Neural cell (in vitro differentiated cells): Measurements from ENCODE around the gene THRSP. TPM values are rescaled to one million over a fixed set of nuclear protein-coding genes. Genes with fewer than 3 reads are reported as not detected.

ENCODE experiments used
- H2AFZ ChIP-seq: fragments of 200-600, 300-800 bp; sonication (generic), shearing (Covaris generic); 2 replicates; pipeline ENCODE4 v1.6.0; 2014; ENCODE audit warnings: low read depth, mild to moderate bottlenecking, antibody characterized with exemption, low read length, moderate library complexity
- H3F3A ChIP-seq: fragments of 200-600 bp; shearing (Covaris generic); 2 replicates; pipeline ENCODE4 v1.6.1; 2016; ENCODE audit warnings: mild to moderate bottlenecking, moderate library complexity, mixed read lengths, antibody characterized with exemption, low read length; ENCODE audit not compliant: insufficient read depth, poor library complexity, severe bottlenecking
- H3K27ac ChIP-seq: fragments of 200-600, 300-800 bp; sonication (generic), shearing (Covaris generic); 2 replicates; pipeline ENCODE4 v1.5.1; 2014; ENCODE audit warnings: mild to moderate bottlenecking, low read length, moderate library complexity
- H3K27me3 ChIP-seq: fragments of 300-800, 200-600 bp; sonication (generic), shearing (Covaris generic); 2 replicates; pipeline ENCODE4 v1.6.0; 2014; ENCODE audit warnings: mild to moderate bottlenecking, low read depth, low read length, moderate library complexity; ENCODE audit not compliant: insufficient read depth
- H3K36me3 ChIP-seq: fragments of 300-800, 200-600 bp; sonication (generic), shearing (Covaris generic); 2 replicates; pipeline ENCODE4 v1.5.1; 2014; ENCODE audit warnings: mild to moderate bottlenecking, antibody characterized with exemption, low read length, moderate library complexity; ENCODE audit not compliant: insufficient read depth
- H3K4me2 ChIP-seq: fragments of 300-800, 200-600 bp; sonication (generic), shearing (Covaris generic); 2 replicates; pipeline ENCODE4 v1.6.0; 2014; ENCODE audit warnings: mild to moderate bottlenecking, low read length
- H3K4me3 ChIP-seq: fragments of 300-800, 200-600 bp; sonication (generic), shearing (Covaris generic); 2 replicates; pipeline ENCODE4 v1.5.1; 2014; ENCODE audit warnings: mild to moderate bottlenecking, low read length, moderate library complexity
- H3K79me2 ChIP-seq: fragments of 200-600 bp; shearing (Covaris generic); replicated peaks from 2 replicates; pipeline ENCODE4 v1.6.0; 2014; ENCODE audit warnings: mild to moderate bottlenecking, low read length, moderate library complexity; ENCODE audit not compliant: insufficient read depth
- H3K9ac ChIP-seq: fragments of 300-800, 200-600 bp; sonication (generic), shearing (Covaris generic); 2 replicates; pipeline ENCODE4 v1.6.1; 2016; ENCODE audit warnings: mild to moderate bottlenecking, low read length, mixed read lengths
- H3K9me2 ChIP-seq: fragments of 200-600 bp; shearing (Covaris generic); 2 replicates; pipeline ENCODE4 v1.6.1; 2016; ENCODE audit warnings: mild to moderate bottlenecking, low read length, mixed read lengths; ENCODE audit not compliant: insufficient read depth
- H3K9me3 ChIP-seq: fragments of 200-600, 300-800 bp; sonication (generic), shearing (Covaris generic); 2 replicates; pipeline ENCODE4 v1.6.1; 2016; ENCODE audit warnings: mild to moderate bottlenecking, mixed run types, low read length, moderate library complexity, mixed read lengths
- H4K20me1 ChIP-seq: fragments of 200-600 bp; shearing (Covaris generic); 2 replicates; pipeline ENCODE4 v1.6.1; 2016; ENCODE audit warnings: mild to moderate bottlenecking, mixed run types; ENCODE audit not compliant: insufficient read depth
- EP300 ChIP-seq: fragments of 450-650 bp; conservative IDR thresholded peaks from 2 replicates; pipeline ENCODE4 v1.6.1; 2014; ENCODE audit warnings: antibody characterized with exemption, mild to moderate bottlenecking, moderate library complexity; ENCODE audit not compliant: poor library complexity, severe bottlenecking
- EZH2 ChIP-seq: fragments of 200-600, 300-800 bp; shearing (Covaris generic), sonication (generic); IDR thresholded peaks from 2 replicates; pipeline ENCODE4 v1.6.1; 2014; ENCODE audit warnings: antibody characterized with exemption, low read length, borderline replicate concordance, mild to moderate bottlenecking; ENCODE audit not compliant: insufficient read depth, poor library complexity, severe bottlenecking
- MXI1 ChIP-seq: fragments of 450-650 bp; conservative IDR thresholded peaks from 2 replicates; pipeline ENCODE4 v1.6.1; 2014; ENCODE audit warnings: antibody characterized with exemption, mild to moderate bottlenecking; ENCODE audit not compliant: poor library complexity, severe bottlenecking
- POLR2AphosphoS5 ChIP-seq: IDR thresholded peaks from 2 replicates; pipeline ENCODE4 v1.6.1; 2012
- RAD21 ChIP-seq: fragments of 450-650 bp; conservative IDR thresholded peaks from 2 replicates; pipeline ENCODE4 v1.6.1; 2014; ENCODE audit warnings: antibody characterized with exemption, mild to moderate bottlenecking, moderate library complexity
- SMC3 ChIP-seq: fragments of 450-650 bp; conservative IDR thresholded peaks from 2 replicates; pipeline ENCODE4 v1.6.1; 2014; ENCODE audit warnings: antibody characterized with exemption, mild to moderate bottlenecking, moderate library complexity; ENCODE audit not compliant: poor library complexity
- TAF1 ChIP-seq: IDR thresholded peaks from 2 replicates; pipeline ENCODE4 v1.6.1; 2012; ENCODE audit warnings: low read depth
- polyA plus RNA-seq: library from polyadenylated mRNA; depleted of rRNA; stranded (reverse); fragments of >200 nt; gene quantifications from 2 replicates; pipeline ENCODE4 v1.2.3, GENCODE V29; 2014
- TF ChIP-seq, protein P1 (sequence below): IDR thresholded peaks from 2 replicates; pipeline ENCODE4 v1.6.1; 2012; ENCODE audit warnings: borderline replicate concordance
- TF ChIP-seq, protein P2 (sequence below): fragments of 450-650 bp; IDR thresholded peaks from 2 replicates; pipeline ENCODE4 v1.5.1; 2014; ENCODE audit warnings: antibody characterized with exemption, mild to moderate bottlenecking, moderate library complexity; ENCODE audit not compliant: poor library complexity, severe bottlenecking

Gene THRSP
- polyA plus RNA-seq, 1 donor from 2014 or later, result not detected

DNA sequence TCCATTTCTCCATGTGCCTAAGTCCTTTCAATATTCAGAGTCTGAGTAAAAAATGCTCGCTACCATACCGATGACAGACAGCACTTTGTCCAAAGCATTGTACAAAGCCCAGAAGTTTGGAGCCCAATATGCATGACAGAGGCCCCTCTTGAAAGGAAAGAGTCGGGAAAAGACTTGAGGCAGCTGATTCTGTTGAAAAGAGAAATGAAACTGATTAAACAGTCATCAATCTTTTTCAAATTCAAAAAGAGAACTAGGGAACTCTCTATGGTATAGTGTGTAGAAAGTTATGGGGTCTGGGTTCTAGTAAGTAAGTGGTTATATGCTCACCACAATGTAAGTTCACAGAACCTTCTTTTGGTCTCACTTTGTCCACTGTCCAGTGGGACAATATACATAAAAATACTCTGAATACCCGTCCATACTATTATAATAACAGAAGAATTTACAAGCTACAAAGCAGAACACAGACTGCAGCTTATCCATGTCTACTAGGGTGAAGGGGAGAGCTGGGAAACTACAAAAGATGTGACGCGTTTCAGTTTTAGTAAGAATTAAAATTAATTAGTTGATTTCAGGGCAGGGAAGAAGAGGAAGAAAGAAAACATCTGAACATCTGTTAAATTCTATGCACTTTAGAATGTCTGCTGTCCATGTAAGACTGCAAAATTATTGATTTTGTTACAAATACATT is 49.1 kb downstream of the THRSP start:
- Histone ChIP-seq H3K9me2 (no peaks in the 10 kb centered on the region), H3K9ac (no peak overlapping the region), H3K27ac (no peak overlapping the region)

More for the DNA sequence above, 49.1 kb downstream of the THRSP start:
- H4K20me1 ChIP-seq, result no peaks in the 10 kb centered on the region
- H3K4me2 ChIP-seq, result no peak overlapping the region
- no peaks in the 10 kb centered on the region for H3K27me3 ChIP-seq
- H3F3A ChIP-seq, result no peaks in the 10 kb centered on the region
- no peaks in the 10 kb centered on the region for H3K36me3 ChIP-seq
- no peaks in the 10 kb centered on the region for H3K9me3 ChIP-seq
- no peak for TF ChIP-seq RAD21
- no peak for TF ChIP-seq TAF1
- no peak for TF ChIP-seq SMC3
- TF ChIP-seq MXI1, result no peak
- TF ChIP-seq, protein P1, sequence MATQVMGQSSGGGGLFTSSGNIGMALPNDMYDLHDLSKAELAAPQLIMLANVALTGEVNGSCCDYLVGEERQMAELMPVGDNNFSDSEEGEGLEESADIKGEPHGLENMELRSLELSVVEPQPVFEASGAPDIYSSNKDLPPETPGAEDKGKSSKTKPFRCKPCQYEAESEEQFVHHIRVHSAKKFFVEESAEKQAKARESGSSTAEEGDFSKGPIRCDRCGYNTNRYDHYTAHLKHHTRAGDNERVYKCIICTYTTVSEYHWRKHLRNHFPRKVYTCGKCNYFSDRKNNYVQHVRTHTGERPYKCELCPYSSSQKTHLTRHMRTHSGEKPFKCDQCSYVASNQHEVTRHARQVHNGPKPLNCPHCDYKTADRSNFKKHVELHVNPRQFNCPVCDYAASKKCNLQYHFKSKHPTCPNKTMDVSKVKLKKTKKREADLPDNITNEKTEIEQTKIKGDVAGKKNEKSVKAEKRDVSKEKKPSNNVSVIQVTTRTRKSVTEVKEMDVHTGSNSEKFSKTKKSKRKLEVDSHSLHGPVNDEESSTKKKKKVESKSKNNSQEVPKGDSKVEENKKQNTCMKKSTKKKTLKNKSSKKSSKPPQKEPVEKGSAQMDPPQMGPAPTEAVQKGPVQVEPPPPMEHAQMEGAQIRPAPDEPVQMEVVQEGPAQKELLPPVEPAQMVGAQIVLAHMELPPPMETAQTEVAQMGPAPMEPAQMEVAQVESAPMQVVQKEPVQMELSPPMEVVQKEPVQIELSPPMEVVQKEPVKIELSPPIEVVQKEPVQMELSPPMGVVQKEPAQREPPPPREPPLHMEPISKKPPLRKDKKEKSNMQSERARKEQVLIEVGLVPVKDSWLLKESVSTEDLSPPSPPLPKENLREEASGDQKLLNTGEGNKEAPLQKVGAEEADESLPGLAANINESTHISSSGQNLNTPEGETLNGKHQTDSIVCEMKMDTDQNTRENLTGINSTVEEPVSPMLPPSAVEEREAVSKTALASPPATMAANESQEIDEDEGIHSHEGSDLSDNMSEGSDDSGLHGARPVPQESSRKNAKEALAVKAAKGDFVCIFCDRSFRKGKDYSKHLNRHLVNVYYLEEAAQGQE, result no peak
- TF ChIP-seq EZH2, result no peak
- no peak for TF ChIP-seq EP300
- no peak for TF ChIP-seq POLR2AphosphoS5
- TF ChIP-seq, protein P2, sequence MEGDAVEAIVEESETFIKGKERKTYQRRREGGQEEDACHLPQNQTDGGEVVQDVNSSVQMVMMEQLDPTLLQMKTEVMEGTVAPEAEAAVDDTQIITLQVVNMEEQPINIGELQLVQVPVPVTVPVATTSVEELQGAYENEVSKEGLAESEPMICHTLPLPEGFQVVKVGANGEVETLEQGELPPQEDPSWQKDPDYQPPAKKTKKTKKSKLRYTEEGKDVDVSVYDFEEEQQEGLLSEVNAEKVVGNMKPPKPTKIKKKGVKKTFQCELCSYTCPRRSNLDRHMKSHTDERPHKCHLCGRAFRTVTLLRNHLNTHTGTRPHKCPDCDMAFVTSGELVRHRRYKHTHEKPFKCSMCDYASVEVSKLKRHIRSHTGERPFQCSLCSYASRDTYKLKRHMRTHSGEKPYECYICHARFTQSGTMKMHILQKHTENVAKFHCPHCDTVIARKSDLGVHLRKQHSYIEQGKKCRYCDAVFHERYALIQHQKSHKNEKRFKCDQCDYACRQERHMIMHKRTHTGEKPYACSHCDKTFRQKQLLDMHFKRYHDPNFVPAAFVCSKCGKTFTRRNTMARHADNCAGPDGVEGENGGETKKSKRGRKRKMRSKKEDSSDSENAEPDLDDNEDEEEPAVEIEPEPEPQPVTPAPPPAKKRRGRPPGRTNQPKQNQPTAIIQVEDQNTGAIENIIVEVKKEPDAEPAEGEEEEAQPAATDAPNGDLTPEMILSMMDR, result no peak
- H2AFZ ChIP-seq, result no peak overlapping the region
- no peaks in the 10 kb centered on the region for H3K79me2 ChIP-seq
- H3K4me3 ChIP-seq, result no peak overlapping the region

Other genes starting within 250 kb of the THRSP start
- 19.1 and 23.4 TPM in 2 replicates for gene RSF1, start 243.1 kb upstream of the THRSP start, polyA plus RNA-seq
- 3.8 and 9.7 TPM in 2 replicates for gene AAMDC, start 242.7 kb upstream of the THRSP start, polyA plus RNA-seq
- 34.5 and 35.3 TPM in 2 replicates for gene INTS4, start 69.2 kb upstream of the THRSP start, polyA plus RNA-seq
- 0.32 and 2.0 TPM in 2 replicates for gene KCTD14, start 40.6 kb upstream of the THRSP start, polyA plus RNA-seq
- gene NDUFC2, start 16.0 kb downstream of the THRSP start, polyA plus RNA-seq, result 269 and 322 TPM in 2 replicates
- 35.7 and 42.1 TPM in 2 replicates for gene ALG8, start 75.8 kb downstream of the THRSP start, polyA plus RNA-seq
- 1.2 and 1.4 TPM in 2 replicates for gene KCTD21, start 124.8 kb downstream of the THRSP start, polyA plus RNA-seq
- 12.9 and 13.9 TPM in 2 replicates for gene USP35, start 125.1 kb downstream of the THRSP start, polyA plus RNA-seq